Adrenal gland (tissue), 12 donors: ENCODE data around the gene IFI35. TPM values are rescaled to one million over a fixed set of nuclear protein-coding genes. Genes with fewer than 3 reads are reported as not detected.

Source experiments
- DNase-seq, 7 donors: peaks; one replicate each; pipeline ENCODE4 v3.0.0-alpha.2; 2019 to 2020
- H3K27ac ChIP-seq, 5 donors: fragments of 200-600 bp; sonication (generic) in 4 of 5; 1 replicate in 3 of 5; 2 replicates in 2 of 5; pipeline versions ENCODE4 v1.5.1 to v1.8.0; 2016 to 2020; ENCODE audit warnings: mild to moderate bottlenecking in 1 of 5
- H3K27me3 ChIP-seq: fragments of 200-600 bp; 2 replicates; pipeline ENCODE4 v1.8.0; 2021
- H3K36me3 ChIP-seq, 2 donors: fragments of 200-600 bp; replicated peaks in 1 of 2; 1 replicate in 1 of 2; 2 replicates in 1 of 2; pipeline versions ENCODE4 v1.5.1 to v1.8.0; 2018 to 2022
- H3K4me1 ChIP-seq, 2 donors: fragments of 200-600 bp; replicated peaks in 1 of 2; 1 replicate in 1 of 2; 2 replicates in 1 of 2; pipeline versions ENCODE4 v1.5.1 to v1.8.0; 2018 to 2021
- H3K4me3 ChIP-seq, 4 donors: fragments of 200-600 bp; sonication (generic) in 3 of 4; one replicate each; pipeline ENCODE4 v1.5.1; 2016 to 2018
- H3K9me3 ChIP-seq, 3 donors: fragments of 200-600 bp; sonication (generic) in 1 of 3; replicated peaks in 1 of 3; 1 replicate in 2 of 3; 2 replicates in 1 of 3; pipeline versions ENCODE4 v1.5.1 to v1.8.0; 2016 to 2021
- CTCF ChIP-seq, 6 experiments: fragments of 450-650 bp in 4 of 6; fragments of 200-600 bp in 2 of 6; sonication (generic) in 1 of 6; IDR thresholded peaks; 1 replicate in 5 of 6; 2 replicates in 1 of 6; pipeline versions ENCODE4 v1.5.1 to v1.8.0; 2016 to 2021; ENCODE audit warnings: antibody characterized with exemption in 6 of 6, mild to moderate bottlenecking in 2 of 6, moderate library complexity in 1 of 6
- POLR2A ChIP-seq, 2 donors: fragments of 450-650 bp; IDR thresholded peaks; one replicate each; pipeline ENCODE4 v1.6.1; 2017; ENCODE audit warnings: antibody characterized with exemption in 2 of 2, mild to moderate bottlenecking in 2 of 2, moderate library complexity in 1 of 2
- WGBS, 4 donors: extraction: QIAGEN DNeasy Blood & Tissue Kit in 2 of 4; methylation state at CpG; one replicate each; pipeline versions ENCODE4 v1.1.5 to v1.1.7; 2013 to 2017; 5-methylcytosine and 5-hydroxymethylcytosine counted together
- intact Hi-C, 2 donors: fragments of 100-400 bp; cut with DNase I; formaldehyde crosslinking; loops; one replicate each; pipeline versions ENCODE4 v1.14.1 to v1.15.0; 2022 to 2023
- polyA plus RNA-seq, 3 donors: library from polyadenylated mRNA; stranded (reverse); fragments of 200-250 nt in 2 of 3; fragments of 350-450 nt in 1 of 3; fragmentation: Illumina TruSeq in 1 of 3; extraction: RNeasy Lipid Tissue Mini Kit (QIAGEN cat#74804) in 1 of 3; gene quantifications; one replicate each; pipeline ENCODE4 v1.2.3, GENCODE V29; 2013 to 2014
- total RNA-seq, 9 donors: library from RNA; depleted of rRNA in 4 of 9; stranded (reverse); fragments of >200 nt in 4 of 9; fragments of 120-200 nt in 1 of 9; fragmentation: NEBNext Ultra II Directional in 1 of 9; extraction: Animal tissue kit (Norgen Biotek cat#: 25700) in 1 of 9; gene quantifications; one replicate each; pipeline versions ENCODE4 v1.1.0 to v1.2.4, GENCODE V29; 2013 to 2023
- donor health status: healthy with polysubstance abuse.
- donor health status: Bipolar disorder and iron deficiency.
- donor health status: DM: yes; HTN: yes; CAD: no.
- donor health status: DM: no; HTN: no; CAD: no.
- donor health status: DM: no; HTN: no; CAD: no.
- donor health status: DM: yes; HTN: yes; CAD: no.

The IFI35 gene
- total and polyA plus RNA-seq, 12 donors, result 38.4 to 91.4 (median 64.2) TPM

- WGBS, 4 donors, result 85 to 100% (median 89%) methylated on average over 2 to 3 of the region's 3 CpGs
Observed at GRCh38 chr17:43034894-43035293, 28.3 kb downstream of the IFI35 start.

GRCh38 chr17:43039646-43040045, 33.1 kb downstream of the IFI35 start:
- intact Hi-C loops, result no loop called here
- TF ChIP-seq POLR2A (IDR thresholded peaks at IDR 0.05) (no peak), CTCF (IDR thresholded peaks at IDR 0.05) (no peak)
- 89 to 97% (median 93%) methylated on average over 2 of the region's 2 CpGs for WGBS, 4 donors

More at GRCh38 chr17:43034894-43035293, 28.3 kb downstream of the IFI35 start:
- Histone ChIP-seq H3K27ac (no peak overlapping the region), H3K27me3 (no peaks in the 10 kb centered on the region), H3K36me3 (no peaks in the 10 kb centered on the region), H3K9me3 (no peaks in the 10 kb centered on the region), H3K4me3 (no peak overlapping the region), H3K4me1 (no peaks in the 10 kb centered on the region)
- intact Hi-C loops, result no loop called here
- TF ChIP-seq POLR2A (IDR thresholded peaks at IDR 0.05), result no peak
- TF ChIP-seq CTCF (IDR thresholded peaks at IDR 0.05), result no peak
- no peak for DNase-seq

GRCh38 chr17:43040655-43041054, 34.1 kb downstream of the IFI35 start:
- no peak for TF ChIP-seq POLR2A (IDR thresholded peaks at IDR 0.05)
- no peak for TF ChIP-seq CTCF (IDR thresholded peaks at IDR 0.05)
- WGBS, 4 donors, result 76 to 93% (median 85%) methylated on average over 2 of the region's 2 CpGs
- Histone ChIP-seq H3K4me1 (no peaks in the 10 kb centered on the region), H3K27me3 (no peaks in the 10 kb centered on the region), H3K36me3 (no peaks in the 10 kb centered on the region), H3K27ac (no peak overlapping the region), H3K9me3 (no peaks in the 10 kb centered on the region), H3K4me3 (no peak overlapping the region)
- no peak for DNase-seq
- intact Hi-C loops, result no loop called here

More at GRCh38 chr17:43039646-43040045, 33.1 kb downstream of the IFI35 start:
- H3K4me1 ChIP-seq, result no peaks in the 10 kb centered on the region
- no peak overlapping the region for H3K4me3 ChIP-seq
- no peaks in the 10 kb centered on the region for H3K27me3 ChIP-seq
- H3K9me3 ChIP-seq, result no peaks in the 10 kb centered on the region
- H3K36me3 ChIP-seq, result no peaks in the 10 kb centered on the region
- no peak for DNase-seq
- no peak overlapping the region for H3K27ac ChIP-seq

GRCh38 chr17:43042025-43042628, 35.5 kb downstream of the IFI35 start:
- TF ChIP-seq CTCF (IDR thresholded peaks at IDR 0.05), result no peak
- TF ChIP-seq POLR2A (IDR thresholded peaks at IDR 0.05), result no peak
- WGBS, 4 donors, result 75 to 82% (median 81%) methylated on average over 5 of the region's 5 CpGs
- H3K9me3 ChIP-seq, result no peaks in the 10 kb centered on the region
- intact Hi-C loops, result no loop called here
- no peak overlapping the region for H3K27ac ChIP-seq
- DNase-seq, result no peak
- H3K4me3 ChIP-seq, result no peak overlapping the region
- no peaks in the 10 kb centered on the region for H3K4me1 ChIP-seq
- no peaks in the 10 kb centered on the region for H3K27me3 ChIP-seq
- H3K36me3 ChIP-seq, result no peaks in the 10 kb centered on the region
